Activated naive CD4-positive, alpha-beta T cell treated with anti-CD3 and anti-CD28 coated beads for 36 hours (primary cell): ENCODE measurements around the gene SARS1. TPM values are rescaled to one million over a fixed set of nuclear protein-coding genes. Genes with fewer than 3 reads are reported as not detected.

Source experiments
- CTCF ChIA-PET: fragments of 350-600 bp; sonication (Branson Sonifier 250); formaldehyde crosslinking; loops from one replicate; lab custom pipeline; 2021; ENCODE audit warnings: antibody characterized with exemption; lab: Charles Lee
- DNase-seq: peaks from one replicate; pipeline ENCODE4 v3.0.0-alpha.2; 2020
- H3K27ac Mint-ChIP-seq: one replicate; pipeline ENCODE4 v1.8.0; 2021; ENCODE audit warnings: mild to moderate bottlenecking, mixed read lengths
- H3K27me3 Mint-ChIP-seq: one replicate; pipeline ENCODE4 v1.8.0; 2021; ENCODE audit warnings: low read depth, mixed read lengths
- H3K36me3 Mint-ChIP-seq: one replicate; pipeline ENCODE4 v1.8.0; 2021; ENCODE audit warnings: low read depth, mixed read lengths
- H3K4me1 Mint-ChIP-seq: one replicate; pipeline ENCODE4 v1.8.0; 2021; ENCODE audit warnings: low read depth, mixed read lengths
- H3K4me3 Mint-ChIP-seq: one replicate; pipeline ENCODE4 v1.8.0; 2021; ENCODE audit warnings: mild to moderate bottlenecking, moderate library complexity, mixed read lengths
- H3K9me3 Mint-ChIP-seq: one replicate; pipeline ENCODE4 v1.8.0; 2021; ENCODE audit warnings: mixed read lengths
- intact Hi-C: fragments of 100-400 bp; cut with micrococcal nuclease; formaldehyde crosslinking; loops from one replicate; pipeline ENCODE4 v1.15.1; 2023
- total RNA-seq, 2 experiments: library from RNA; stranded (reverse); gene quantifications; one replicate each; pipeline ENCODE4 v1.2.3, GENCODE V29; 2021

Gene SARS1
- total RNA-seq, 2 experiments from 2014 or later = 363 TPM

DNA sequence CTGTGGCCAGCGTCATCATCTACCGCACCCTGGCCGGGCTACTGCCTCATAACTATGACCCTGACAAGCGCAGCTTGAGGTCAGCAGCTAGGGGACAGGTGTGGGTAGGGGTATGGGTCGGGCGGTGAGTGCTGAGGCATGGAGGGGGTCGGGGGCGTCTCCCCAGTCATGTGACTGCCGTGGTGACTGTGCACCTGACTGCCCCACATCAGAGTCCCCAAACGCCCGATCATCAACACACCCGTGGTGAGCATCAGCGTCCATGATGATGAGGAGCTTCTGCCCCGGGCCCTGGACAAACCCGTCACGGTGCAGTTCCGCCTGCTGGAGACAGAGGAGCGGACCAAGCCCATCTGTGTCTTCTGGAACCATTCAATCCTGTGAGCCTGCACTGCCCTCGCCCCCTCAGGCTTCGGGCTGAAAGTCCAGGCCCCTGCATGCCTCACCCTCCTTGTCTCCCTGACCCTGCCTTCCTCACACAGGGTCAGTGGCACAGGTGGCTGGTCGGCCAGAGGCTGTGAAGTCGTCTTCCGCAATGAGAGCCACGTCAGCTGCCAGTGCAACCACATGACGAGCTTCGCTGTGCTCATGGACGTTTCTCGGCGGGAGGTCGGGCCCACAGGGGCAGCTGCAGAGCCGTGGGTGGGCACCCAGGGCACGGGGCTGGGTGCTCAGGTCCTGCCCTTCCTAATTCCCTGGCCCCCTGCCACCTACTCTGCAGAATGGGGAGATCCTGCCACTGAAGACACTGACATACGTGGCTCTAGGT is 55.7 kb downstream of the SARS1 start:
- Mint-ChIP-seq H3K27me3 (no peaks in the 10 kb centered on the region), H3K36me3 (no peaks in the 10 kb centered on the region), H3K9me3 (no peaks in the 10 kb centered on the region), H3K4me1 (peaks cover 4% of the 10 kb centered on the region), H3K27ac (no peak overlapping the region), H3K4me3 (no peak overlapping the region)
- CTCF ChIA-PET = interaction anchor here (1.3 kb wide), 1 partner anchor 262 kb away, joined by 5 read pairs; no protein-coding TSS in a partner anchor
- DNase-seq = no peak
- intact Hi-C loops = no loop called here

DNA sequence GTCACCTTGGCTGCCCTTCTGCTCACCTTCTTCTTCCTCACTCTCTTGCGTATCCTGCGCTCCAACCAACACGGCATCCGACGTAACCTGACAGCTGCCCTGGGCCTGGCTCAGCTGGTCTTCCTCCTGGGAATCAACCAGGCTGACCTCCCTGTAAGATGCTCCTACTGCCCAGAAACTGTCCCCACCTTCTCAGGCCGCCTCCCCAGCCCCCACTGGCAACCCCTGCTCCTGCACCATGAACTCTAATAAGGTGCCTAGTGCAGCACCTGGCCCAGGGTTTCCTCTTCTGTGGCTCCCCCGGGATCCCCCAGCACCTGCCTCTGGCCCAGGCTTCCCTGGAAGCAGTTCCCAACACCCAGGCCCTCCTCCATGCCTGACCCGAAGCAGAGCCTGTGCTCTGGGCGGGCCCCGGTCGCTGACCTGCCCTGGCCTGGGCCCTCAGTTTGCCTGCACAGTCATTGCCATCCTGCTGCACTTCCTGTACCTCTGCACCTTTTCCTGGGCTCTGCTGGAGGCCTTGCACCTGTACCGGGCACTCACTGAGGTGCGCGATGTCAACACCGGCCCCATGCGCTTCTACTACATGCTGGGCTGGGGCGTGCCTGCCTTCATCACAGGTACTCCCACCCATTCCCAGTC is 56.4 kb downstream of the SARS1 start:
- H3K4me1 Mint-ChIP-seq = peaks cover 4% of the 10 kb centered on the region
- no peak for DNase-seq
- no peak overlapping the region for H3K4me3 Mint-ChIP-seq
- H3K27ac Mint-ChIP-seq = no peak overlapping the region
- CTCF ChIA-PET = no interaction called here
- intact Hi-C loops = no loop called here
- no peaks in the 10 kb centered on the region for H3K36me3 Mint-ChIP-seq
- no peaks in the 10 kb centered on the region for H3K27me3 Mint-ChIP-seq
- no peaks in the 10 kb centered on the region for H3K9me3 Mint-ChIP-seq

DNA sequence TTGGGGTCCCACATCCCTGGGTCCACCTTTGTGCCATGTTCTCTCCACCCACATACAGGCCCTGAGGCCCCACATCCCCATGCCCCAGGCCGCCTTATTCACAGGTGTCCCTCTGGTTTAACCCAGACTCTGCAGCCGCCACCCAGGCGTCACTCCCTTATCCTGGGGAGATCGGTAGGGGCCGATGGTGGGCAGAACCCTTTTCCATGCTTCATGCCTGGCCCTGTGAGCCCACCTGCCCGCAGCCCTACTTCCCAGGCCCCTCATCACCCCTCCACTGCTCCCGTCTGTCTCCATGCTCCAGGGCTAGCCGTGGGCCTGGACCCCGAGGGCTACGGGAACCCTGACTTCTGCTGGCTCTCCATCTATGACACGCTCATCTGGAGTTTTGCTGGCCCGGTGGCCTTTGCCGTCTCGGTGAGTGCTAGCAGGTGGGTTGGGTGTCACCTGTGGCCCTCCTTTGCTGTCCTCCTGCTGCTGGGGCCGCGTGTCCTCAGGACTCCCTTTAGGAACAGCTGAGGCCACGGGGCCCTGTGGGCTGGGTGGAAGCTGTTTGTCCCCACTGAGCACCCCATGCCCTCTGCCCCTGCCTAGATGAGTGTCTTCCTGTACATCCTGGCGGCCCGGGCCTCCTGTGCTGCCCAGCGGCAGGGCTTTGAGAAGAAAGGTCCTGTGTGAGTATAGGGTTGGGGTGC is 57.1 kb downstream of the SARS1 start:
- H3K9me3 Mint-ChIP-seq = no peaks in the 10 kb centered on the region
- intact Hi-C loops = no loop called here
- CTCF ChIA-PET = no interaction called here
- peaks cover 4% of the 10 kb centered on the region for H3K4me1 Mint-ChIP-seq
- H3K27ac Mint-ChIP-seq = no peak overlapping the region
- no peak for DNase-seq
- no peaks in the 10 kb centered on the region for H3K36me3 Mint-ChIP-seq
- H3K4me3 Mint-ChIP-seq = no peak overlapping the region
- H3K27me3 Mint-ChIP-seq = no peaks in the 10 kb centered on the region

DNA sequence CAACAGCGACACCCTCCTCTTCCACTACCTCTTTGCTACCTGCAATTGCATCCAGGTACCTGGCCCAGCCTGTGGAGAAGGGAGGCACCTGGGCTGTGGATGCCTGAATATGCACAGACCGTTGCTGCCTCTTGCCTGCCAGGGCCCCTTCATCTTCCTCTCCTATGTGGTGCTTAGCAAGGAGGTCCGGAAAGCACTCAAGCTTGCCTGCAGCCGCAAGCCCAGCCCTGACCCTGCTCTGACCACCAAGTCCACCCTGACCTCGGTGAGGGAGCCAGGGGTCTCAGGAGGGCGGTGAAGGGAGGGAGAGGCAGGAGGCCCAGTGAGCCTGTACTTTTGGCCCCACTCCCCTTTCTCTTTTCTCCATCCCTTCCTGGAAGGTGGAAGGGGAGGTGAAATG is 57.7 kb downstream of the SARS1 start:
- intact Hi-C loops = no loop called here
- Mint-ChIP-seq H3K36me3 (no peaks in the 10 kb centered on the region), H3K27ac (no peak overlapping the region), H3K9me3 (no peaks in the 10 kb centered on the region), H3K4me3 (no peak overlapping the region), H3K4me1 (peaks cover 4% of the 10 kb centered on the region), H3K27me3 (no peaks in the 10 kb centered on the region)
- CTCF ChIA-PET = no interaction called here
- DNase-seq = no peak

DNA sequence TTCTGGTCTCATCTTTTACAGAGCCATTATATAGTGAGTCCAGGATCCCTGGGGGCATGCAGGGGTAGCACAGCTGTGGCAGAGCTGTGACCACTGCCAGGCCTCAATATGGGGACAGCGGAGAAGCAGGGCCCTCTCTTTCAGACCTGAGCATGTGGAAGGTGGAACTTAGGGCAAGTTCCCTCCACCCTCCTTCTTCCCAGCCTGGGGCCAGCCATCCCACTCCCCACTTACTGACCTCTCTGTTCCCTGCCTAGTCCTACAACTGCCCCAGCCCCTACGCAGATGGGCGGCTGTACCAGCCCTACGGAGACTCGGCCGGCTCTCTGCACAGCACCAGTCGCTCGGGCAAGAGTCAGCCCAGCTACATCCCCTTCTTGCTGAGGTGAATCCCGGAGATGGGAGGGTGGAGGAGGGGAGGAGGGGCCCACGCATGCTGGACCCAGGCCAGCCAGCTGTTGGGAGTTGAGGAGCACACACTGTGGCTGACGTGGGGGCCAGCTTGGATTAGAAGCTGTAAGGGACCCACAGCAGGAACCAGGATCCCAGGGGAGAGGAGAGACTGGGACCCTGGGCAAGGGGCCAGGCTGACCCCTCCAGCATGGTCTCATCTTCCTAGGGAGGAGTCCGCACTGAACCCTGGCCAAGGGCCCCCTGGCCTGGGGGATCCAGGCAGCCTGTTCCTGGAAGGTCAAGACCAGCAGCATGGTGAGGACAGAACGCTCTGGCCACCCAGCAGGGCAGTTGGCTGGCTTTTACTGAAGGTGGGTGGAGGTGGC is 58.5 kb downstream of the SARS1 start:
- H3K9me3 Mint-ChIP-seq = no peaks in the 10 kb centered on the region
- no peak overlapping the region for H3K27ac Mint-ChIP-seq
- intact Hi-C loops = no loop called here
- H3K4me3 Mint-ChIP-seq = no peak overlapping the region
- H3K36me3 Mint-ChIP-seq = no peaks in the 10 kb centered on the region
- no peaks in the 10 kb centered on the region for H3K27me3 Mint-ChIP-seq
- peaks cover 4% of the 10 kb centered on the region for H3K4me1 Mint-ChIP-seq
- DNase-seq = no peak
- CTCF ChIA-PET = no interaction called here

DNA sequence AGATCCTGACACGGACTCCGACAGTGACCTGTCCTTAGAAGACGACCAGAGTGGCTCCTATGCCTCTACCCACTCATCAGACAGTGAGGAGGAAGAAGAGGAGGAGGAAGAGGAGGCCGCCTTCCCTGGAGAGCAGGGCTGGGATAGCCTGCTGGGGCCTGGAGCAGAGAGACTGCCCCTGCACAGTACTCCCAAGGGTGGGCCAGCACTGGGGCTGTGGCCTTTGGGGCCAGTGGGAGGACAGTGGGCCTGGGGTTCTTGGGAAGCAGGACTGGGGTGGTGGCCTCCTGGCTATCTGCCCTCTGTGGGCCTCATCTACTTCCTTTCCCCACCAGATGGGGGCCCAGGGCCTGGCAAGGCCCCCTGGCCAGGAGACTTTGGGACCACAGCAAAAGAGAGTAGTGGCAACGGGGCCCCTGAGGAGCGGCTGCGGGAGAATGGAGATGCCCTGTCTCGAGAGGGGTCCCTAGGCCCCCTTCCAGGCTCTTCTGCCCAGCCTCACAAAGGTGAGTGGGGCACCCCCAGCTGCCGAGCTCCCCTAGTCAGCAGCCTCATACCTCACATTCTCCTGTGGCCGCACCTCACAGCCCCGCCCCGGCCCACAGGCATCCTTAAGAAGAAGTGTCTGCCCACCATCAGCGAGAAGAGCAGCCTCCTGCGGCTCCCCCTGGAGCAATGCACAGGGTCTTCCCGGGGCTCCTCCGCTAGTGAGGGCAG is 59.3 kb downstream of the SARS1 start:
- intact Hi-C loops = no loop called here
- Mint-ChIP-seq H3K27me3 (no peaks in the 10 kb centered on the region), H3K4me1 (peaks cover 4% of the 10 kb centered on the region), H3K27ac (no peak overlapping the region), H3K36me3 (no peaks in the 10 kb centered on the region), H3K9me3 (no peaks in the 10 kb centered on the region), H3K4me3 (no peak overlapping the region)
- CTCF ChIA-PET = interaction anchor here (0.8 kb wide), 1 partner anchor 214 kb away, joined by 3 read pairs; no protein-coding TSS in a partner anchor
- no peak for DNase-seq

DNA sequence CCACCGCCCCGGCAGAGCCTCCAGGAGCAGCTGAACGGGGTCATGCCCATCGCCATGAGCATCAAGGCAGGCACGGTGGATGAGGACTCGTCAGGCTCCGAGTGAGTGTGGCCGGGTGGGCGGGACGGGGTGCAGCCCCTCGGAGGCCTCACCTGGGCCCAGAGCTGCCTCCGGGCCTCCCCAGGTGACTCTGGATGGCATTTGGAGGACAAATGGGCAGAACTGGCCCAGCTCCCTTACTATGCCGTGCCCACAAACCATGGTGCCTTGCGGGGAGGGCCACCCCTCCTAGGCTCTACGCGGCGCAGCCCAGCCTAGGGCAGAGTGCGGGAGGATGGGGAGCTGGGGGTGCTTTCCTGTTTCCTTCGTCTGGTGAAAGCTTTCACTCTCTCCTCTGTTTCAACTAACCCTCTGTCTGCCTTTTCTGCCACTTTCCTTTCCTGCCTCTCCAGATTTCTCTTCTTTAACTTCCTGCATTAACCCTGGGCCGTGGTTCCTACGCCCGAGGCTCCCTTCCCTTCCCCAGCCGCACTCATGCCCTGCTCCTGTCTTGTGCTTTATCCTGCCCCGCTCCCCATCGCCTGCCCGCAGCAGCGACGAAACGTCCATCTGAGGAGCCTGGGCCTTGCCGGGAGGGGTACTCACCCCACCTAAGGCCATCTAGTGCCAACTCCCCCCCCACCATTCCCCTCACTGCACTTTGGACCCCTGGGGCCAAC is 60.0 kb downstream of the SARS1 start:
- Mint-ChIP-seq H3K27me3 (no peaks in the 10 kb centered on the region), H3K4me1 (peaks cover 4% of the 10 kb centered on the region), H3K36me3 (no peaks in the 10 kb centered on the region), H3K27ac (no peak overlapping the region), H3K4me3 (no peak overlapping the region), H3K9me3 (no peaks in the 10 kb centered on the region)
- intact Hi-C loops = no loop called here
- no peak for DNase-seq
- CTCF ChIA-PET = interaction anchor here (0.8 kb wide), 1 partner anchor 215 kb away, joined by 3 read pairs; no protein-coding TSS in a partner anchor

DNA sequence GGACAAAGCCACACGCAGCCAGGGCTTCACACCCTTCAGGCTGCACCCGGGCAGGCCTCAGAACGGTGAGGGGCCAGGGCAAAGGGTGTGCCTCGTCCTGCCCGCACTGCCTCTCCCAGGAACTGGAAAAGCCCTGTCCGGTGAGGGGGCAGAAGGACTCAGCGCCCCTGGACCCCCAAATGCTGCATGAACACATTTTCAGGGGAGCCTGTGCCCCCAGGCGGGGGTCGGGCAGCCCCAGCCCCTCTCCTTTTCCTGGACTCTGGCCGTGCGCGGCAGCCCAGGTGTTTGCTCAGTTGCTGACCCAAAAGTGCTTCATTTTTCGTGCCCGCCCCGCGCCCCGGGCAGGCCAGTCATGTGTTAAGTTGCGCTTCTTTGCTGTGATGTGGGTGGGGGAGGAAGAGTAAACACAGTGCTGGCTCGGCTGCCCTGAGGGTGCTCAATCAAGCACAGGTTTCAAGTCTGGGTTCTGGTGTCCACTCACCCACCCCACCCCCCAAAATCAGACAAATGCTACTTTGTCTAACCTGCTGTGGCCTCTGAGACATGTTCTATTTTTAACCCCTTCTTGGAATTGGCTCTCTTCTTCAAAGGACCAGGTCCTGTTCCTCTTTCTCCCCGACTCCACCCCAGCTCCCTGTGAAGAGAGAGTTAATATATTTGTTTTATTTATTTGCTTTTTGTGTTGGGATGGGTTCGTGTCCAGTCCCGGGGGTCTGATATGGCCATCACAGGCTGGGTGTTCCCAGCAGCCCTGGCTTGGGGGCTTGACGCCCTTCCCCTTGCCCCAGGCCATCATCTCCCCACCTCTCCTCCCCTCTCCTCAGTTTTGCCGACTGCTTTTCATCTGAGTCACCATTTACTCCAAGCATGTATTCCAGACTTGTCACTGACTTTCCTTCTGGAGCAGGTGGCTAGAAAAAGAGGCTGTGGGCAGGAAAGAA is 61.1 kb downstream of the SARS1 start:
- H3K36me3 Mint-ChIP-seq = no peaks in the 10 kb centered on the region
- no peaks in the 10 kb centered on the region for H3K9me3 Mint-ChIP-seq
- no peak overlapping the region for H3K4me3 Mint-ChIP-seq
- CTCF ChIA-PET = interaction anchor here (8.9 kb wide), 1 partner anchor 124 kb away, joined by 126 read pairs; the partner anchor contains the start of gene SORT1
- H3K27ac Mint-ChIP-seq = no peak overlapping the region
- no peaks in the 10 kb centered on the region for H3K27me3 Mint-ChIP-seq
- intact Hi-C loops = no loop called here
- H3K4me1 Mint-ChIP-seq = peaks cover 4% of the 10 kb centered on the region
- DNase-seq = no peak

DNA sequence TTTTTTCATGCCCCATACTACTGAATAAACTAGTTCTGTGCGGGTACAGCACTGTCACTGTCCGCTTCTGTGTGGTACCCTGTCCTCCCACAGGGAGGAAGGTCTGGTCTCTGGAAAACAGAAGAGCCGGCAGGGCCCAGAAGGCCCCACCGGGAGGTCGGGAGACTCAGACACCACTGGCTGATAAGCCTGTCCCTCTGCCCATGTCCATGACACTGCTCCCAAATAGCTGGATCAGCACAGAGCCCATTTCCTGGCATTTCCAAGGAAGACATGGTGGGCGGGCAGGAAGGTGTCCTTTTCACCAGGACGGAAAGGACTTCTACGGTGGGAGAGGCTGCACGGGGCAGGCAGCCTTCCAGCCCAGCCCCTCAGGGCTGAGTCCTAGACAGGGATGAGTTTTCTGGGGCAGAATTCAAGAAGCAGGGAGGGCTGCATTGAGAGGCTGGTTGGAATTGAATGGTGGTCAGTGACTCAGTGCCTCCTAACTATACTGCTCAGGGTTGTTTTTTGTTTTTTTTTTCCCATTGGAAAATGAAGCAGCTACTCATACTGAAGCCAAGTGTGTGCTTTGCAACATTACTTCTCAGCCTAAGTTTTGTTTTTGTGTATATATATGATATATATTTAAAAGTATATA is 62.1 kb downstream of the SARS1 start:
- Mint-ChIP-seq H3K4me1 (peaks cover 4% of the 10 kb centered on the region), H3K4me3 (no peak overlapping the region), H3K27me3 (no peaks in the 10 kb centered on the region), H3K9me3 (no peaks in the 10 kb centered on the region), H3K36me3 (no peaks in the 10 kb centered on the region), H3K27ac (no peak overlapping the region)
- CTCF ChIA-PET = interaction anchor here (0.7 to 8.9 kb wide), 10 partner anchors 11 to 326 kb away, joined by 3 to 126 read pairs (median 3); partner anchors contain the start of genes GNAI3 and SORT1
- no peak for DNase-seq
- intact Hi-C loops = no loop called here
